ENCODE results near the gene XIAP. TPM values are rescaled to one million over a fixed set of nuclear protein-coding genes. Genes with fewer than 3 reads are reported as not detected.
"Not testable (repeated sequence)": the region's sequence is repeated elsewhere in the genome, so short reads cannot be mapped to it uniquely, and the experiment has no call there.

Gene XIAP
- total RNA-seq, 2 donors from 2014 or later: 81.0 to 89.0 TPM

DNA sequence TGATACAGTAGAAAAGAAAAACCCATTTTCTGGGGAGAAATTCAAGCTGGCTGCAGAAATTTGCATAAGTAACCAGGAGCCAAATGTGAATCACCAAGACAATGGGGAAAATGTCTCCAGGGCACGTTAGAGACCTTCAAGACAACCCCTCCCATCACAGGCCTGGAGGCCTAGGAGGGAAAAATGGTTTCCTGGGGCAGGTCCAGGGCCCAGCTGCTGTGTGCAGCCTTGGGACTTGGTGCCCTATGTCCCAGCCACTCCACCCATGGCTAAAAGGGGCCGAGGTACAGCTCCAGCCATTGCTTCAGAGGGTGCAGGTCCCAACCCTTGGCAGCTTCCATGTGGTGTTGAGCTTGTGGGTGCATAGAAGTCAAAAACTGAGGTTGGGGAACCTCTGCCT, 72.2 kb downstream of the XIAP start:
- DNase-seq; ATAC-seq; intact Hi-C loops (cut with DNase I, micrococcal nuclease): not testable (repeated sequence)

DNA sequence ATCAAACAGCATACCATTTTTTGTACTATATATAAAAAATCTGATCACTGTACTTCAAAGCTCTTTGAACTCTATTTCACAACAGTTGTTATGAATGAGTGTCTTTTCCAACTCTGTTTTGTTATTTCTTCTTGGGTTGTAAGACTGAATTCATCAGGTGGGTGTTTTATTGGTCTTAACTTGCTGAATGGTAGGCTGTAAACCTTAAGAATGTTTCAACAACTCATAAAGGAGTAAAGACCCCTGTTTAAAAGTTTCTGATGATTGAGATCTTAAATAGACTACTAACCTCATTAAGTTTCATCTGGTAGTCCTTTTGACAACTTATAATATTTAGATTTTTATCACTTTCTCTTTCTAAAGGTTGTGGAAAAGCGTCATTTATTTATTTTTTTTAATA, 83.2 kb downstream of the XIAP start:
- ATAC-seq: no peak
- intact Hi-C loops (cut with DNase I, micrococcal nuclease): no loop called here

DNA sequence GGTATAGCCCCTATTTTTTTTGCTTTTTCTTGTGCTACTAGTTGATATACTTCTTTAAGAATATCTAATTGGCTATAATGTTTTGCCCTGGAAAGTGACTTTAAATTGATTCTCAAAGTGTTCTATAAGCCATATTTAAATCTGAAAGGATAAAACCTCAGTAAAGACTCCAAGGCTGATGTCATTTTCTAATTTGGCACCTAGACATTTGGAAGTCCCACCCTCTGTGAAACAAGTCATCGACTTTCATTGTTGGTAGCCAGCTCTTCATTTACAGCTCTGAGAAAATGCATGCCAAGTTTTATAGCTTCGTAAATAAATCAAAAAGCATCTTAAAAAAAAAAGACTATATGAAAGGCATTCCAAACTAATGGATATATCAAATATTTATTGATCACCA, 83.6 kb downstream of the XIAP start:
- ATAC-seq (no peak), DNase-seq (no peak)
- intact Hi-C loops (cut with DNase I, micrococcal nuclease): no loop called here

More for the DNA sequence above, 83.2 kb downstream of the XIAP start:
- no peak for DNase-seq

DNA sequence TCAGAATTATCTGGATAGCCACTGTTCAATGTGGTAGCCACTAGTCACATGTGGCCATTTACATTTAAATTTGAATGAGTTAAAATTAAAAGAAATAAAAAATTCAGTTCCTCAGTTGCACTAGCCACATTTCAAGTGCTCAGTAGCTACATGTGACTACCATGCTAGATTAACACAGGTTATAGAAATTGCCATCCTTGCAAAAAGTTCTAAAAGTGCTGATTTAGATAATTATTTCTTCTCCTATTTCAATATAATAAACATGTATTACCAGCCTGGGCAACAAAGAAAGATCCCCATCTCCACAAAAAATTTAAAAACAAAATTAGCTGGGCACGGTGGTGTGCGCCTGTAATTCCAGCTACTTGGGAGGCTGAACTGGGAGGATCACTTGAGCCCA, 90.0 kb downstream of the XIAP start:
- no peak for ATAC-seq
- intact Hi-C loops (cut with DNase I, micrococcal nuclease): no loop called here
- no peak for DNase-seq

DNA sequence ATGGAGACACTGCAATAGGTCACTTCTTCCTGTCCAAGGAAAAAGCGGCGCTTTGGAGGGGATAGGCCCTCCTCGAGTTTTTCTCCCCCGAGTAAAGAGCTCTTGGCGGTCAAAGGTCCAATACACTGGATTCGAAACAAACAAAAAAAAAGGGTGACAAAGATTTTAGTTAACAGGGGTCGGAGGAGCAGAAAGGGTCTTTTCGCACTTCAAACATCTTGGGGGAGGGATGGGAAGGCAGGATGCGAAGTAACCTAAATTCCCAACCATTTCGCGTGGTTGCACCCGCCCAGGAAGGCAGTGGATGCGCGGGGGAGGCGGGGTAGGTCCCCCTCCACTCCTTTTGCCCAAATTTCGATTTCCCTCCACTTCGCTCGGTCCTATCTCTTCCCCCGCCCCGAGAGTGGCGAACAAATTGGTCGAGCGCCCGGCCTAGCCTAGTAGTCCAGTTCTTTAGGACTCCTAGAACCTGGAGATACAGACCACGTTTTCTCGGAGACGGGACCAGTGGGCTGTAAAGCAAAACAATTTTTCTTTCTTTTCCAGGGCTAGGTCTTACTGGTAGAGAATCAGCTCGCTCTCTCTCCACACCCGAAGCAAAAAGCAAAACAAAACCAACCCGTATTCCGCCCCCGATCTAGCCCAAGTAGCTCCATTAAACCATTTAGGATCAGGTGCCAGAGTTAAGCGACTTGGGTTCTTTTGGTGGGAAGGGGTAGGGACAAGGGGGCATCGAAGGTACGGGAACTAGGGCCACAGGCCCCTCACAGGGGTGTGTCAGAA, 99.6 kb downstream of the XIAP start:
- intact Hi-C loops (cut with DNase I, micrococcal nuclease): no loop called here
- DNase-seq (peak; percentile 43 to 53), ATAC-seq (peak; percentile 9)

DNA sequence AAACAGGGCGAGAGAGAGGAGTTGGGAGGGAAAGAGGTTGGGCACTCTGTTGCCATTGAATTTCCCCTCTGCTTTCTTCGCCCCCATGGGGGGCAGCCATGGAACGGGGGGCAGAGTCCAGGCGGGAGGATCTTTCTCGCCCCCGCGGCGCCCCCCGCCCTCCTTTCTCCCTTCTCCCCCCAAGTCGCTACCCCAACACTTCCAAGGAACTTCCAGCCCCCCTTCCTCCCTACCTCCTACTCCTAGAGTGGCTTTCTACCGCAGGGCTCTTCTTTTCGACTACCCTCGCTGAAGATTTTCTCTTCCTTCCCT, 101.1 kb downstream of the XIAP start:
- no peak for ATAC-seq
- DNase-seq: no peak
- intact Hi-C loops (cut with DNase I, micrococcal nuclease): no loop called here

DNA sequence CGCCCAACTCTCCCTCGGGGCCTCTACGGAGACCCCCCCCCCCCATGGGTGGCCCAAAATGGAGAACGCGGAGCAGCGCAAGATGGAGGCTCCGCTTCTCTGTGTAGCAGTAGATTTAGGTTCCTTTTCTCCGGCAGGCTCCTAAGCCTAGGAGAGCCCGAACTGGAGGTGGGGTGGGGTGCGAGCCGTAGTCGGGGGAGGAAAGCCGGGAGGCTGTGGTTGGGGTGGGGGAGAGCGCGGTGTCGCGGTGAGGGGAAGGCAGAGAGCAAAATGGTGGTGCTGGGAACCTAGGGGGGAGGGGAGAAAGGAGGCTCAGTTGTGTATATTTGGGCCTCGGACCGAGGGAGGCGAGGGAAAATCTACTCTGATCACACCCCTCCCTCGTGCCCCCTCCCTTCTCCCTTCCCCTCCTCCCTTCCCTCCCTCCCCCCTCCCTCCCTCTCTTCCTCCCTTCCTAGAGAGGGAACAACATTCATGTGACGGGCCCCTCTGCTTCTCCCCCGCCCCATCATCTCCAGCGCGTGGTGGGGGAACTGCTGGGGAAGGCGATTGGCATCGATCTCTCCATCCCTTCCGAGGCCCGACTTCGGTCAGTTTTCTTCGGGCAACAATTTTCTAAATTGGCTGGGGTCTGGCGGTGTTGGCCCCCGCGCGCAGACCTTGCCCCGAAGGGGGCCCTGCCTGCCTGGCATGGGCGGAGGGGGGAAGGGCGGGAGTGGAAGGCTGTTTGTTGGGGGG, 101.6 kb downstream of the XIAP start, which contains the start of gene STAG2:
Gene STAG2, plus strand, starts transcription at position 439 of the 738 bp plus-strand sequence. CDS start 60,922 bp downstream, outside the sequence.
- intact Hi-C loops (cut with DNase I, micrococcal nuclease): no loop called here
- ATAC-seq (peak; percentile 57), DNase-seq (peak; percentile 71 to 79)

DNA sequence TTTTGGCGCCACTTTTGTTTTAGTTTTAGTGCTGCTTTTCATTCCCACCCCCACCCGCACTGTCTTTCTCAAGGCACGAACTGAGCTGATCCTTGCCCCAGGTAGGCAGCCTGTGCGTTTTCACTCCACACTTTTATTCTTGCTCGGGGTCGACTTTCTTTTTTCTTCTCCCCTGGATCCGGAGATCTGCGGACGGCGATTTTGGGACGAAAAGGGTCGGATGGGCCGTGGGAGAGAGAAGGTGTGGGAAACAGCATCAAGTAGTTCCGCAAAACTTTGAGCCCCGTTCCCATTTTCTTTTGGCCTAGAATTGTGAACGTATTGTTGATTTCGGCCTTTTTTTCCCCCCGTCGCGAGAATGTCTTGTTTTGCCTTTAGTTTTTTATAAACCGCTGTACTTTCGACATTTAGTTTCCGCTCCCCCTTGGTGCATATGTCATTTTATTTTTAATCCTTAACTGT, 102.2 kb downstream of the XIAP start:
- no peak for DNase-seq
- intact Hi-C loops (cut with DNase I, micrococcal nuclease): no loop called here
- ATAC-seq: no peak

DNA sequence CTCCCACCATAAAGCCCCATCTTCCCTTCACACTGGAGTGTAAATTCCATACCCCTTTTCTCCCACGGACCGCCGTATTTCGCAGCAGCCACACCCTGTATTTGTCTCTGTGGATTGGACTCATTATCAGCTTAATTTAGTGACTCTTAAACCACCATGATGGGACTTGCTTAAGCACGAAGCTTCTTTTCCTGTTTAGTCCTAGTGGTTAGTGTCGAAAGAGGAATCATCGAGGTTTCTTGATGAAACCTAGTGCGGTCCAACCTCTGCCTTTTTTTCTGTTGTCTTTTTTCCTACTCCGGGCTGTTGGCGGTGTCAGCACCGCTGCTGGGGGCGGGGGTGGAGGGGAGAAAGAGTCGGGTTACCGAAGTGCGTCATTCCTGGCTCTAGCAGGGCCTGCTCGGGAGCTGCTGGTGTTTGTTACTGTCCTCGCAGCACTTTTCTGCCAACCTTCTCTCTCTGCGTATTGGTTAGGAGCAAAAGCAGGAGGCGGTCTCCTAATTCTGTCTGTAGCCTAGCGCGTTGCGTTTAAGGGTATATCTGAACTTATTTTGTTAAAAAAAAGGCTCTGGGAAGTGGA, 103.0 kb downstream of the XIAP start:
- DNase-seq (peak; percentile 84 to 91), ATAC-seq (peak; percentile 63)
- intact Hi-C loops (cut with DNase I, micrococcal nuclease): no loop called here

Other genes with a start within 250 kb of the XIAP start
- gene THOC2, start 127.0 kb upstream of the XIAP start, total RNA-seq: 10 to 100 TPM; 64.0 to 64.7 TPM
- gene STAG2, start 101.7 kb downstream of the XIAP start, total RNA-seq: 10 to 100 TPM; 58.8 to 66.8 TPM